ENCODE measurements around the gene RAD51B. TPM values are rescaled to one million over a fixed set of nuclear protein-coding genes. Genes with fewer than 3 reads are reported as not detected.

RAD51B gene
- total RNA-seq, 4 donors from 2014 or later: 8.9 to 30.3 (median 10.4) TPM

- DNase-seq (ENCODE audit: low spot score): no peak
- ATAC-seq (ENCODE audit: low FRiP score): no peak
Measured at GRCh38 chr14:68539241-68539737, 719.7 kb downstream of the RAD51B start.

GRCh38 chr14:68539789-68540188 is 720.2 kb downstream of the RAD51B start:
- DNase-seq (ENCODE audit: low spot score) (no peak), ATAC-seq (ENCODE audit: low FRiP score) (no peak)
- no peak for TF ChIP-seq CTCF (IDR thresholded peaks at IDR 0.05)

More at GRCh38 chr14:68539241-68539737, 719.7 kb downstream of the RAD51B start:
- no peak for TF ChIP-seq CTCF (IDR thresholded peaks at IDR 0.05)

- ATAC-seq (ENCODE audit: low FRiP score): no peak
- DNase-seq (ENCODE audit: low spot score): no peak
- TF ChIP-seq CTCF (IDR thresholded peaks at IDR 0.05): no peak
Measured at GRCh38 chr14:68541178-68541896, 721.8 kb downstream of the RAD51B start.

DNA sequence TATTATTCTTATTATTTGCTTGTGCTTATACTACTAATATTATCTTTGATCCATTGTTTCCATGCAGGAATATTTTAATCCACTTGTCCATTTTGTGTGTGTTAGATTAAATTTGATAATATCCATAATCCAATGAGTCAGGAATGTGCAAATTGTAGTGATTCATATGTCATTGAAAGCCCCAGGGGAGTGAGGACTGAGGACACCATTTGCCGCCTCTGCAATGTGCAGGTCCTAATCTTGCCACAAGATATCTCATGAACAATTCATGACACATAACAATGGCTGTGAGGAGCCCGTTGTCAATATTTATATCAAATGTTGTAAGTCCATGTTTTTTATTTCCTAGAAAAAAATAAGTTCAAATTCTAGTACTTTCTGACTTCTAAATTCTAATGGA is 722.8 kb downstream of the RAD51B start:
- no peak for ATAC-seq (ENCODE audit: low FRiP score)
- no peak for TF ChIP-seq CTCF (IDR thresholded peaks at IDR 0.05)
- DNase-seq (ENCODE audit: low spot score): no peak

DNA sequence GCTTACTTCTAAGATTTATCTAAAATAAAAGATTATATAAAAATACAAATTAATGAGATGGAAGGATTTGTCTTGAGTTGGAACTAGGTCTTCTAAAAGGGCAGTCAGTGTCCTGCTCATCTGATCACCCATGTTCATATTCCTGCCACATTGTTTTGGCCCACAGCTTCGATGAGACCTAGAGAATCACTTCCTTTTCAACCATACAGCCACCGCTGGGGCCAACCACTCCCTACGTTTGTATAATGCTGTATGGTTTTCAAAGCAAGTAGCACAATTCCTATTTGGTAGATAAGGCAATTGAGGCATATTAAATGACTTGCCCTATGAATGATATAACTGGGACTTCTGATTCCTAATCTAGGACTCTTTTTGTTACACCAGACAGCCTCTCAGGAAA is 723.9 kb downstream of the RAD51B start:
- no peak for DNase-seq (ENCODE audit: low spot score)
- no peak for ATAC-seq (ENCODE audit: low FRiP score)

GRCh38 chr14:68544081-68544892 is 724.7 kb downstream of the RAD51B start:
- DNase-seq (ENCODE audit: low spot score): peak; percentile 54
- peak; percentile 84 for ATAC-seq (ENCODE audit: low FRiP score)
- TF ChIP-seq CTCF (IDR thresholded peaks at IDR 0.05): no peak

More for the DNA sequence above, 723.9 kb downstream of the RAD51B start:
- TF ChIP-seq CTCF (IDR thresholded peaks at IDR 0.05): no peak

All from omental fat pad (tissue), 4 donors.